ENCODE data around the gene DUSP1.

GRCh38 chr5:172736508-172737135 is 34.4 kb downstream of the DUSP1 start:
- TF ChIP-seq MAX (IDR thresholded peaks at IDR 0.05; ENCODE audit: low read depth, low read length) (no peak), POLR2A (IDR thresholded peaks at IDR 0.05; ENCODE audit: extremely low read depth, insufficient read length) (no peak)

All from NB4 (cell line).